CD14-positive monocyte (primary cell): Measurements from ENCODE around the gene ZNRF2. TPM values are rescaled to one million over a fixed set of nuclear protein-coding genes. Genes with fewer than 3 reads are reported as not detected.

Source experiments
- DNase-seq, 3 donors: peaks; one replicate each; pipeline ENCODE4 v3.0.0-alpha.2; 2011 to 2022
- H2AFZ ChIP-seq: 2 replicates; pipeline ENCODE4 v1.6.0; 2012; ENCODE audit warnings: mild to moderate bottlenecking, low read depth, low read length, inconsistent platforms; ENCODE audit not compliant: insufficient read depth, poor library complexity, severe bottlenecking
- H3K27ac ChIP-seq, 2 donors: 1 replicate in 1 of 2; 2 replicates in 1 of 2; pipeline ENCODE4 v1.5.1; 2012 to 2013; ENCODE audit warnings: low read length in 2 of 2, control low read depth in 1 of 2, inconsistent platforms in 1 of 2, low read depth in 1 of 2, mild to moderate bottlenecking in 1 of 2
- H3K27me3 ChIP-seq, 2 donors: one replicate each; pipeline versions ENCODE4 v1.6.0 to v1.6.1; 2011 to 2013; ENCODE audit warnings: low read length in 2 of 2; ENCODE audit not compliant: control insufficient read depth in 2 of 2, insufficient read depth in 2 of 2
- H3K36me3 ChIP-seq, 2 donors: replicated peaks in 1 of 2; 1 replicate in 1 of 2; 2 replicates in 1 of 2; pipeline versions ENCODE4 v1.5.1 to v1.6.1; 2012 to 2013; ENCODE audit warnings: low read length in 2 of 2, control low read depth in 1 of 2, inconsistent platforms in 1 of 2, mild to moderate bottlenecking in 1 of 2; ENCODE audit not compliant: insufficient read depth in 2 of 2, control insufficient read depth in 1 of 2
- H3K4me1 ChIP-seq, 2 donors: 1 replicate in 1 of 2; 2 replicates in 1 of 2; pipeline versions ENCODE4 v1.5.1 to v1.6.1; 2012 to 2013; ENCODE audit warnings: low read length in 2 of 2, control low read depth in 1 of 2, inconsistent platforms in 1 of 2, mild to moderate bottlenecking in 1 of 2, moderate library complexity in 1 of 2; ENCODE audit not compliant: insufficient read depth in 2 of 2, control insufficient read depth in 1 of 2
- H3K4me2 ChIP-seq: replicated peaks from 2 replicates; pipeline ENCODE3; 2012; ENCODE audit warnings: low read length, moderate library complexity, mild to moderate bottlenecking; ENCODE audit not compliant: poor library complexity, severe bottlenecking; ENCODE audit errors: extremely low read depth
- H3K4me3 ChIP-seq, 3 experiments: fragments of 200-600 bp in 1 of 3; sonication (generic) in 1 of 3; replicated peaks in 1 of 3; 1 replicate in 2 of 3; 2 replicates in 1 of 3; pipeline ENCODE4 v1.5.1; 2011 to 2013; ENCODE audit warnings: low read length in 3 of 3, mild to moderate bottlenecking in 3 of 3, control low read depth in 2 of 3, low read depth in 2 of 3, inconsistent platforms in 1 of 3, moderate library complexity in 1 of 3
- H3K79me2 ChIP-seq: 2 replicates; pipeline ENCODE4 v1.6.0; 2012; ENCODE audit warnings: mild to moderate bottlenecking, control low read depth, inconsistent platforms, low read length, moderate library complexity; ENCODE audit not compliant: insufficient read depth
- H3K9ac ChIP-seq: 2 replicates; pipeline ENCODE4 v1.6.0; 2017; ENCODE audit warnings: low read length, mild to moderate bottlenecking; ENCODE audit not compliant: insufficient read depth, poor library complexity, severe bottlenecking
- H3K9me3 ChIP-seq, 2 donors: replicated peaks in 1 of 2; 1 replicate in 1 of 2; 2 replicates in 1 of 2; pipeline versions ENCODE4 v1.5.1 to v1.6.1; 2012 to 2013; ENCODE audit warnings: low read length in 2 of 2, control low read depth in 1 of 2; ENCODE audit not compliant: control insufficient read depth in 1 of 2, insufficient read depth in 1 of 2
- H4K20me1 ChIP-seq: 2 replicates; pipeline ENCODE4 v1.6.0; 2012; ENCODE audit warnings: mild to moderate bottlenecking, low read length, control low read depth, moderate library complexity; ENCODE audit not compliant: insufficient read depth
- H3K27ac Mint-ChIP-seq, 7 donors: one replicate each; pipeline ENCODE4 v1.8.0; 2020; ENCODE audit warnings: mild to moderate bottlenecking in 7 of 7, mixed read lengths in 7 of 7, moderate library complexity in 6 of 7, inconsistent platforms in 2 of 7
- H3K27me3 Mint-ChIP-seq, 3 donors: one replicate each; pipeline ENCODE4 v1.8.0; 2021 to 2022; ENCODE audit warnings: low read depth in 3 of 3, mild to moderate bottlenecking in 3 of 3, mixed read lengths in 3 of 3, moderate library complexity in 3 of 3, inconsistent platforms in 1 of 3
- H3K36me3 Mint-ChIP-seq, 2 donors: one replicate each; pipeline ENCODE4 v1.8.0; 2020; ENCODE audit warnings: mixed read lengths in 2 of 2, inconsistent platforms in 1 of 2, mild to moderate bottlenecking in 1 of 2
- H3K4me1 Mint-ChIP-seq: one replicate; pipeline ENCODE4 v1.8.0; 2020; ENCODE audit warnings: mild to moderate bottlenecking, mixed read lengths
- H3K4me3 Mint-ChIP-seq, 2 donors: one replicate each; pipeline ENCODE4 v1.8.0; 2020; ENCODE audit warnings: mild to moderate bottlenecking in 2 of 2, mixed read lengths in 2 of 2, moderate library complexity in 1 of 2
- H3K9me3 Mint-ChIP-seq, 7 donors: one replicate each; pipeline ENCODE4 v1.8.0; 2020 to 2022; ENCODE audit warnings: mixed read lengths in 7 of 7, mild to moderate bottlenecking in 6 of 7, moderate library complexity in 6 of 7, inconsistent platforms in 2 of 7
- WGBS: methylation state at CpG from one replicate; pipeline ENCODE4 v1.1.5; 2013; ENCODE audit warnings: missing lambda C conversion rate; ENCODE audit not compliant: insufficient coverage; 5-methylcytosine and 5-hydroxymethylcytosine counted together
- intact Hi-C, 2 donors: fragments of 100-400 bp; cut with micrococcal nuclease; formaldehyde crosslinking; loops; one replicate each; pipeline versions ENCODE4 v1.15.0 to v1.15.1; 2023
- polyA plus RNA-seq, 3 donors: library from polyadenylated mRNA; depleted of rRNA in 1 of 3; unstranded in 2 of 3; stranded (reverse) in 1 of 3; fragments of 300-500 nt in 2 of 3; fragments of >200 nt in 1 of 3; fragmentation: Illumina TruSeq in 2 of 3; gene quantifications; 1 replicate in 2 of 3; 2 replicates in 1 of 3; pipeline ENCODE4 v1.2.3, GENCODE V29; 2012 to 2021
- TF ChIP-seq, protein P1 (sequence below): fragments of 200-600 bp; IDR thresholded peaks from one replicate; pipeline ENCODE4 v1.8.0; 2022; ENCODE audit warnings: antibody characterized with exemption, mild to moderate bottlenecking

Gene ZNRF2
- polyA plus RNA-seq, 3 donors = 1.9 to 9.5 (median 5.7) TPM

DNA sequence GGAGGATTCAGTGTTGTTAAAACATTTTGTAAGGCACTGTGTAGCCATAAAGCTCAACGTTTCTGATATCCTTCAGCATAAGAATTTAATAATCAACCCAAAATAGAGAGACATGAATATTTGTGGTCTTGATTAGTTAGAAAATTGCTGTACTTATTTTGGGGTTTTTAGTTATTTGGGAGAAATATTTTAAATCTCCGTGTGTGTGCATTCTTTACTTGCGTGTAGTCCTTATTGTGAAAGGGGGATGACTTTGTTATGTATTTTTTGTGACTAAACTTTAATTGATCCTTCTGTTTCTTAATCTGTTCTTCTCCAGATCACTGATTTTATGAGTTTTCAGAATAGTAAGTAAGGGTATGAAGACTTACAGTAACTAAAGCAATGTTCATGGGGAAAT, 81.2 kb downstream of the ZNRF2 start:
- peaks cover 14 to 20% of the 10 kb centered on the region in 2 donors for H3K36me3 Mint-ChIP-seq
- no peaks in the 10 kb centered on the region for H3K9me3 Mint-ChIP-seq
- Histone ChIP-seq H3K9me3 (no peaks in the 10 kb centered on the region), H4K20me1 (peaks cover 39% of the 10 kb centered on the region), H3K4me1 (peaks cover 0 to 9% of the 10 kb centered on the region in 2 donors), H3K27ac (no peak overlapping the region), H3K79me2 (peaks cover 14% of the 10 kb centered on the region), H3K27me3 (no peaks in the 10 kb centered on the region), H3K4me3 (no peak overlapping the region), H3K9ac (no peak overlapping the region), H2AFZ (no peak overlapping the region), H3K36me3 (peaks cover 10 to 19% of the 10 kb centered on the region in 2 donors), H3K4me2 (no peak overlapping the region)
- TF ChIP-seq, protein P1, sequence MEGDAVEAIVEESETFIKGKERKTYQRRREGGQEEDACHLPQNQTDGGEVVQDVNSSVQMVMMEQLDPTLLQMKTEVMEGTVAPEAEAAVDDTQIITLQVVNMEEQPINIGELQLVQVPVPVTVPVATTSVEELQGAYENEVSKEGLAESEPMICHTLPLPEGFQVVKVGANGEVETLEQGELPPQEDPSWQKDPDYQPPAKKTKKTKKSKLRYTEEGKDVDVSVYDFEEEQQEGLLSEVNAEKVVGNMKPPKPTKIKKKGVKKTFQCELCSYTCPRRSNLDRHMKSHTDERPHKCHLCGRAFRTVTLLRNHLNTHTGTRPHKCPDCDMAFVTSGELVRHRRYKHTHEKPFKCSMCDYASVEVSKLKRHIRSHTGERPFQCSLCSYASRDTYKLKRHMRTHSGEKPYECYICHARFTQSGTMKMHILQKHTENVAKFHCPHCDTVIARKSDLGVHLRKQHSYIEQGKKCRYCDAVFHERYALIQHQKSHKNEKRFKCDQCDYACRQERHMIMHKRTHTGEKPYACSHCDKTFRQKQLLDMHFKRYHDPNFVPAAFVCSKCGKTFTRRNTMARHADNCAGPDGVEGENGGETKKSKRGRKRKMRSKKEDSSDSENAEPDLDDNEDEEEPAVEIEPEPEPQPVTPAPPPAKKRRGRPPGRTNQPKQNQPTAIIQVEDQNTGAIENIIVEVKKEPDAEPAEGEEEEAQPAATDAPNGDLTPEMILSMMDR = no peak
- intact Hi-C loops = no loop called here
- no peak for DNase-seq
- H3K4me1 Mint-ChIP-seq = peaks cover 14% of the 10 kb centered on the region
- 92% methylated on average over 2 of the region's 3 CpGs for WGBS
- H3K27ac Mint-ChIP-seq = no peak overlapping the region
- no peaks in the 10 kb centered on the region for H3K27me3 Mint-ChIP-seq
- H3K4me3 Mint-ChIP-seq = no peak overlapping the region

DNA sequence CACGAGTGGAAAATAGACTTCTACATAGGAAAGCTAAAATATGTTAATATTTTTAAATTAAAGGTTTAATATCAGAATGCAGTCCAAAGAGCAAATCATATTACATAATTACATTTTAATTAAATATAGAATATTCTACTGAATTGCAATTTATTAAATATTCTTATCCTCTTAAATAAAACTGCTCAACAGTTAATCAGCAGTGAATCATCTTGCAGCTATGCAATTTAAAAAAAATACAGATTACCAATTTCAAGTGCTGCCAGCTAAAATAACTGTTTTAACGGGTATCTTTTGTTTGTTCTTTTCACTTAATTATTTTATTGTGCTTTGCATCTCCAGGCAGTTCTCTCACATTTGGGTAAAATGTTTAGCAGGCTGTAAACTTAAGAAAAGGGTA, 82.2 kb downstream of the ZNRF2 start:
- no peaks in the 10 kb centered on the region for H3K27me3 ChIP-seq
- DNase-seq = no peak
- H3K4me1 Mint-ChIP-seq = peaks cover 14% of the 10 kb centered on the region
- peaks cover 18 to 24% of the 10 kb centered on the region in 2 donors for H3K36me3 ChIP-seq
- intact Hi-C loops = no loop called here
- no CpG with 5 or more reads among the region's 2 CpGs for WGBS
- no peaks in the 10 kb centered on the region for H3K27me3 Mint-ChIP-seq
- H2AFZ ChIP-seq = no peak overlapping the region
- H3K79me2 ChIP-seq = peaks cover 14% of the 10 kb centered on the region
- H3K4me3 Mint-ChIP-seq = no peak overlapping the region
- no peak overlapping the region for H3K27ac Mint-ChIP-seq
- peaks cover 31% of the 10 kb centered on the region for H4K20me1 ChIP-seq
- no peak overlapping the region for H3K27ac ChIP-seq
- H3K9ac ChIP-seq = no peak overlapping the region
- TF ChIP-seq, protein P1 = no peak
- H3K36me3 Mint-ChIP-seq = peaks cover 19 to 24% of the 10 kb centered on the region in 2 donors
- peaks cover 0 to 9% of the 10 kb centered on the region in 2 donors for H3K4me1 ChIP-seq
- no peak overlapping the region for H3K4me2 ChIP-seq
- no peaks in the 10 kb centered on the region for H3K9me3 Mint-ChIP-seq
- H3K9me3 ChIP-seq = no peaks in the 10 kb centered on the region
- no peak overlapping the region for H3K4me3 ChIP-seq
